ENCODE data around the gene NDST3.
"Not testable (repeated sequence)": the region's sequence is repeated elsewhere in the genome, so short reads cannot be mapped to it uniquely, and the experiment has no call there.

Gene NDST3

DNA sequence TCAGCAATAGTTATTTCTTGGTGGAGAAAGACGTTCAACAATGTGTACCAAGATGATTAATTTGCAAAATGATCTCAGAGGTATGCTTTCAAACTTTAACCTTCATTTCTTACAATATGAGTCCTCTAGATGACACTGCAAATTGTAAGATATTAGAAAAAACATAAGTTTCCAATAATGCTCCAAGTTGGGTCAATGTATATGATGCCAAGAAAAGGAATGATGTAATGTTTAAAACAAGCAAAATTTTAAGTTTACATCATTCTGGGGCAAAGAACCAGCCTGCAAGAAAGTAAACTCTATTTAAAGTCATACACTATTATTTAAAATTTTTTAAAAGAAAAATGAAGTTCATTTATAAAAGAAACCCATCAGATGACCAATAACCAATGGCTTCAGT, 262.4 kb downstream of the NDST3 start:
- TF ChIP-seq EZH2phosphoT487 (IDR thresholded peaks at IDR 0.05; ENCODE audit: low read length): no peak
- TF ChIP-seq, protein P1, sequence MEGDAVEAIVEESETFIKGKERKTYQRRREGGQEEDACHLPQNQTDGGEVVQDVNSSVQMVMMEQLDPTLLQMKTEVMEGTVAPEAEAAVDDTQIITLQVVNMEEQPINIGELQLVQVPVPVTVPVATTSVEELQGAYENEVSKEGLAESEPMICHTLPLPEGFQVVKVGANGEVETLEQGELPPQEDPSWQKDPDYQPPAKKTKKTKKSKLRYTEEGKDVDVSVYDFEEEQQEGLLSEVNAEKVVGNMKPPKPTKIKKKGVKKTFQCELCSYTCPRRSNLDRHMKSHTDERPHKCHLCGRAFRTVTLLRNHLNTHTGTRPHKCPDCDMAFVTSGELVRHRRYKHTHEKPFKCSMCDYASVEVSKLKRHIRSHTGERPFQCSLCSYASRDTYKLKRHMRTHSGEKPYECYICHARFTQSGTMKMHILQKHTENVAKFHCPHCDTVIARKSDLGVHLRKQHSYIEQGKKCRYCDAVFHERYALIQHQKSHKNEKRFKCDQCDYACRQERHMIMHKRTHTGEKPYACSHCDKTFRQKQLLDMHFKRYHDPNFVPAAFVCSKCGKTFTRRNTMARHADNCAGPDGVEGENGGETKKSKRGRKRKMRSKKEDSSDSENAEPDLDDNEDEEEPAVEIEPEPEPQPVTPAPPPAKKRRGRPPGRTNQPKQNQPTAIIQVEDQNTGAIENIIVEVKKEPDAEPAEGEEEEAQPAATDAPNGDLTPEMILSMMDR (IDR thresholded peaks at IDR 0.05; ENCODE audit: low read length): no peak
- TF ChIP-seq EZH2 (optimal IDR thresholded peaks at IDR 0.05; ENCODE audit: low read depth, low read length): no peak
- no peak overlapping the region for H2AFZ ChIP-seq (ENCODE audit: low read length)
- no peak overlapping the region for H3K9ac ChIP-seq (ENCODE audit: low read length)
- H3K27me3 ChIP-seq (replicated peaks; ENCODE audit: insufficient read depth, low read length): no peaks in the 10 kb centered on the region
- no peaks in the 10 kb centered on the region for H3F3A ChIP-seq (ENCODE audit: insufficient read depth, low read length)
- no peaks in the 10 kb centered on the region for H3K4me1 ChIP-seq (ENCODE audit: low read length)
- no peaks in the 10 kb centered on the region for H3K9me2 ChIP-seq (replicated peaks; ENCODE audit: insufficient read depth, low read length)
- no peak overlapping the region for H3K4me2 ChIP-seq (ENCODE audit: low read depth, low read length)
- no peaks in the 10 kb centered on the region for H3K36me3 ChIP-seq (replicated peaks; ENCODE audit: insufficient read depth, low read length)
- H3K9me3 ChIP-seq (replicated peaks; ENCODE audit: insufficient read depth, low read length): no peaks in the 10 kb centered on the region
- no peaks in the 10 kb centered on the region for H4K20me1 ChIP-seq (ENCODE audit: insufficient read depth, low read length)
- no peak for DNase-seq
- no peaks in the 10 kb centered on the region for H3K79me2 ChIP-seq (ENCODE audit: low read length)
- H3K4me3 ChIP-seq (ENCODE audit: low read length): no peak overlapping the region
- H3K27ac ChIP-seq (ENCODE audit: low read length): no peak overlapping the region

GRCh38 chr4:118299619-118300018, 265.3 kb downstream of the NDST3 start:
- H3K4me1 ChIP-seq (ENCODE audit: low read length); H3K4me3 ChIP-seq (ENCODE audit: low read length); H3F3A ChIP-seq (ENCODE audit: insufficient read depth, low read length); H3K36me3 ChIP-seq (replicated peaks; ENCODE audit: insufficient read depth, low read length); H3K4me2 ChIP-seq (ENCODE audit: low read depth, low read length); H3K27me3 ChIP-seq (replicated peaks; ENCODE audit: insufficient read depth, low read length); H3K9ac ChIP-seq (ENCODE audit: low read length); H3K9me2 ChIP-seq (replicated peaks; ENCODE audit: insufficient read depth, low read length); H4K20me1 ChIP-seq (ENCODE audit: insufficient read depth, low read length); H3K79me2 ChIP-seq (ENCODE audit: low read length); DNase-seq; H3K9me3 ChIP-seq (replicated peaks; ENCODE audit: insufficient read depth, low read length); H3K27ac ChIP-seq (ENCODE audit: low read length); H2AFZ ChIP-seq (ENCODE audit: low read length): not testable (repeated sequence)

- no peaks in the 10 kb centered on the region for H3F3A ChIP-seq (ENCODE audit: insufficient read depth, low read length)
- no peaks in the 10 kb centered on the region for H3K9me2 ChIP-seq (replicated peaks; ENCODE audit: insufficient read depth, low read length)
- TF ChIP-seq EZH2 (optimal IDR thresholded peaks at IDR 0.05; ENCODE audit: low read depth, low read length): no peak
- TF ChIP-seq EZH2phosphoT487 (IDR thresholded peaks at IDR 0.05; ENCODE audit: low read length): no peak
- TF ChIP-seq, protein P1 (IDR thresholded peaks at IDR 0.05; ENCODE audit: low read length): no peak
Measured at GRCh38 chr4:118307643-118308042, 273.4 kb downstream of the NDST3 start.

More at GRCh38 chr4:118307643-118308042, 273.4 kb downstream of the NDST3 start:
- no peak for DNase-seq
- H3K27me3 ChIP-seq (replicated peaks; ENCODE audit: insufficient read depth, low read length): no peaks in the 10 kb centered on the region
- H3K36me3 ChIP-seq (replicated peaks; ENCODE audit: insufficient read depth, low read length): no peaks in the 10 kb centered on the region
- H3K9me3 ChIP-seq (replicated peaks; ENCODE audit: insufficient read depth, low read length): no peaks in the 10 kb centered on the region
- H3K79me2 ChIP-seq (ENCODE audit: low read length): no peaks in the 10 kb centered on the region
- H3K9ac ChIP-seq (ENCODE audit: low read length): no peak overlapping the region
- no peaks in the 10 kb centered on the region for H4K20me1 ChIP-seq (ENCODE audit: insufficient read depth, low read length)
- no peak overlapping the region for H3K27ac ChIP-seq (ENCODE audit: low read length)
- H3K4me2 ChIP-seq (ENCODE audit: low read depth, low read length): no peak overlapping the region
- no peak overlapping the region for H3K4me3 ChIP-seq (ENCODE audit: low read length)
- no peaks in the 10 kb centered on the region for H3K4me1 ChIP-seq (ENCODE audit: low read length)
- H2AFZ ChIP-seq (ENCODE audit: low read length): no peak overlapping the region
